ENCODE measurements around the gene CYP2D6. TPM values are rescaled to one million over a fixed set of nuclear protein-coding genes. Genes with fewer than 3 reads are reported as not detected.
"Not testable (repeated sequence)": the region's sequence is repeated elsewhere in the genome, so short reads cannot be mapped to it uniquely, and the experiment has no call there.

Gene CYP2D6
- total RNA-seq, 1 experiment from 2014 or later = 0.21 TPM

DNA sequence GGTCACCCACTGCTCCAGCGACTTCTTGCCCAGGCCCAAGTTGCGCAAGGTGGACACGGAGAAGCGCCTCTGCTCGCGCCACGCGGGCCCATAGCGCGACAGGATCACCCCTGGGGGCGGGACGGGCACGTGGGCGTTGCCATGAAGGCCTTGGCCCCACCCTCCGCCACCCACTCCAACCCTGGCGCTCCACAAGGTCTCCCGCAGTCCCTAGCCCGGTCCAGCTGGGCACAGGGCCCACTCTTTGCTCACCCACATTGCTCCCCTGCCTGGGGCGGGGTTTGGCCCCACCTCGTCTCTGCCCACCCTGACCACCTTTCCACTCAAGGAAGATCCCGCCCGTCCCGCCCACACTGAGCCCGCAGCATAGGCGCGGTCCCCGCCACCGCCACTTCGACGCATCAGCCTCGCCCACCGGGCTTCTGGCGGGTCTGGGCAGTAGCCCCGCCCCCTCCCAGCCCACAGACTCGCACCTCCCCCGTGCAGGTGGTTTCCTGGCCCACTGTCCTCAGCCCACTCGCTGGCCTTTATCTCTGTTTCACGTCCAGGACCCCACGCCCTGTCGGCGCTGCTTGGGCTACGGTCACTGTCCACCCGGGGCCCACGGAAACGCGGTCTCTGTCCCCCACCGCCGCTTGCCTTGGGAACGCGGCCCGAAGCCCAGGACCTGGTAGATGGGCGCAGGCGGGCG lies 12.3 kb upstream of the CYP2D6 start:
- DNase-seq (ENCODE audit: low read depth, low spot score) = no peak
- in situ Hi-C loops (cut with HindIII; ENCODE audit: low pct_unique_long_range_greater_than_20kb, low sequenced_read_pairs) = no loop called here

DNA sequence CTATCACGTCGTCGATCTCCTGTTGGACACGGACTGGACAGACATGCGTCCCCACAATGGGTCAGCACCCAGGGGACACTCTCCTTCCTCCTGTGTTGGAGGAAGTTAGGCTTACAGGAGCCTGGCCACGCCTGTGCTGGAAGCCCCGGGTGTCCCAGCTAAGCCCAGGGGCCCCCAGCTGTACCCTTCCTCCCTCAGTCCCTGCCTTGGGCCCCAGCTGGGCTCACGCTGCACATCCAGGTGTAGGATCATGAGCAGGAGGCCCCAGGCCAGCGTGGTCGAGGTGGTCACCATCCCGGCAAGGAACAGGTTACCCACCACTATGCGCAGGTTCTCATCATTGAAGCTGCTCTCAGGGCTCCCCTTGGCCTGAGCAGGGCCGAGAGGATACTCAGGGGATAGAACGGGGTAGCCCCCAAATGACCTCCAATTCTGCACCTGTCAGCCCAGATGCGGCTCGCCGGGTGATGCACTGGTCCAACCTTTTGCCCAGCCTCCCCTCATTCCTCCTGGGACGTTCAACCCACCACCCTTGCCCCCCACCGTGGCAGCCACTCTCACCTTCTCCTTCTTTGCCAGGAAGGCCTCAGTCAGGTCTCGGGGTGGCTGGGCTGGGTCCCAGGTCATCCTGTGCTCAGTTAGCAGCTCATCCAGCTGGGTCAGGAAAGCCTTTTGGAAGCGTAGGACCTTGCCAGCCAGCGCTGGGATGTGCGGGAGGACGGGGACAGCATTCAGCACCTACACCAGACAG lies 10.9 kb upstream of the CYP2D6 start:
- in situ Hi-C loops (cut with HindIII; ENCODE audit: low pct_unique_long_range_greater_than_20kb, low sequenced_read_pairs); DNase-seq (ENCODE audit: low read depth, low spot score): not testable (repeated sequence)

DNA sequence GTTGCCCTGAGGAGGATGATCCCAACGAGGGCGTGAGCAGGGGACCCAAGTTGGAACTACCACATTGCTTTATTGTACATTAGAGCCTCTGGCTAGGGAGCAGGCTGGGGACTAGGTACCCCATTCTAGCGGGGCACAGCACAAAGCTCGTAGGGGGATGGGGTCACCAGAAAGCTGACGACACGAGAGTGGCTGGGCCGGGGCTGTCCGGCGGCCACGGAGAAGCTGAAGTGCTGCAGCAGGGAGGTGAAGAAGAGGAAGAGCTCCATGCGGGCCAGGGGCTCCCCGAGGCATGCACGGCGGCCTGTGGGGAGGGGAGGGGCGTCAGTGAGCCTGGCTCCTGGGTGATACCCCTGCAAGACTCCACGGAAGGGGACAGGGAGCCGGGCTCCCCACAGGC lies 9.5 kb upstream of the CYP2D6 start:
- DNase-seq (ENCODE audit: low read depth, low spot score); in situ Hi-C loops (cut with HindIII; ENCODE audit: low pct_unique_long_range_greater_than_20kb, low sequenced_read_pairs): not testable (repeated sequence)

DNA sequence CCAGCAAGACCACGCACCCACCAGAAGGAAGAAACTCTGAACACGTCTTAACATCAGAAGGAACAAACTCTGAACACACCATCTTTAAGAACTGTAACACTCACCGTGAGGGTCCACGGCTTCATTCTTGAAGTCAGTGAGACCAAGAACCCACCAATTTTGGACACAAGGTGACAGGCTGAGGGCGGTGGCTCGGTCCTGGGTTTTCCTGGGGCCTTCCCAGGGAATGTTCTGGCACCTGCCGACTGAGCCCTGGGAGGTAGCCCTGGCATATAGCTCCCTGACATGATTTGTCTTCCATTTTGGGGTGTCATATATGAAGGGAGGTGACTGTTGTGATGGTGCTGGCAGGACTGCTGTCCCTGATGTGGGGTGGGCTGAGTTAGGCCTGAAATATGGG lies 8.9 kb upstream of the CYP2D6 start:
- DNase-seq (ENCODE audit: low read depth, low spot score); in situ Hi-C loops (cut with HindIII; ENCODE audit: low pct_unique_long_range_greater_than_20kb, low sequenced_read_pairs): not testable (repeated sequence)

DNA sequence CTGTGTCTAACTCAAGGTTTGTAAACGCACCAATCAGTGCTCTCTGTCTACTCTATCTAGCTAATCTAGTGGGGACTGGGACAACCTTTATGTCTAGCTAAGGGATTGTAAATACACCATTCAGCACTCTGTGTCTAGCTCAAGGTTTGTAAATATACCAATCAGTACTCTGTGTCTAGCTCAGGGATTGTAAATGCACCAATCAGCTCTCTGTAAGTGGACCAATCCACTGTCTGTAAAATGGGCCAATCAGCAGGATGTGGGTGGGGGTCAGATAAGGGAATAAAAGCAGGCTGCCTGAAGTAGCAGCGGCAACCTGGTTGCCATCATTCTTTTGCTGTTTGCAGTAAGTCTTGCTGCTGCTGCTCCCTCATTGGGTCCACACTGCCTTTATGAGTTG lies 8.4 kb upstream of the CYP2D6 start:
- in situ Hi-C loops (cut with HindIII; ENCODE audit: low pct_unique_long_range_greater_than_20kb, low sequenced_read_pairs) = no loop called here
- DNase-seq (ENCODE audit: low read depth, low spot score) = no peak

DNA sequence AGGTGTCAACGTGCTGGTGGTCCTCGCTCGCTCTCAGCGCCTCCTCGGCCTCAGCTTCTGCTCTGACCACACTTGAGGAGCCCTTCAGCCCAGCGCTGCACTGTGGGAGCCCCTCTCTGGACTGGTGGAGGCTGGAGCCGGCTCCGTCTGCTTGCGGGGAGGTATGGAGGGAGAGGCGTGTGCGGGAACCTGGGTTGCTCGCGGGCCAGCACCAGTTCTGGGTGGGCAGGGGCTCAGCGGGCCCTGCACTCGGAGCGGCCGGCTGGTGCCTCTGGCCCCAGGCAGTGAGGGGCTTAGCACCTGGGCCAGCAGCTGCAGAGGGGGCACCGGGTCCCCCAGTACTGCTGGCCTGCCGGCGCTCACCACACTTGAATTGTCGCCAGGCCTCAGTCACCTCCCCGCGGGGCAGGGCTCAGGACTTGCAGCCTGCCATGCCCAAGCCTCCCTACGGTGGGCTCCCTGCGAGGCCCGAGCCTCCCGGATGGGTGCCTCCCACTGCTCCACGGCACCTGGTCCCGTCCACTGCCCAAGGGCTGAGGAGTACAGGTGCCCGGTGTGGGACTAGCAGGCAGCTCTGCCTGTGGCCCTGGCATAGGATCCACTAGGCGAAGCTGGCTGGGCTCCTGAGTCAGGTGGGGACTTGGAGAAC lies 7.6 kb upstream of the CYP2D6 start:
- in situ Hi-C loops (cut with HindIII; ENCODE audit: low pct_unique_long_range_greater_than_20kb, low sequenced_read_pairs) = no loop called here
- DNase-seq (ENCODE audit: low read depth, low spot score) = no peak

DNA sequence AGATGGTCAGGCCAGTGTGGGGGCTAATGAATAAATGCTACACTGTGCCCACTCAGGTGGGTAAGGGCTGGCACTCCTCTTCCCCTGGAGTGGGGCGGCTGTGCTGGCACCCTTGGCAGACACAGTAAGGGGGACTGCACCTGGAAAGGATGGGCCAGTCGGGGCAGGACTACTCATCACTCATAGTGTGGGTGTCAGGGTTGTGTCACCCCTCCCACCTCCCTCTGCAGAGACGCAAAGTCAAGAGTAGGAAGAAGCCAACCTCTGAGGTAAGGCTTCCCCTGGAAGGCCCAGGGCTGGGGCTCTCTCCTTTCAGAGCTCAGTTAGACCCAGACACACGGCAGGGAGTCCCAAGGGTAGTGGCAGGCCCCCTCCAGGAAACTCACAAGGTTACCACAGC lies 5.1 kb upstream of the CYP2D6 start:
- in situ Hi-C loops (cut with HindIII; ENCODE audit: low pct_unique_long_range_greater_than_20kb, low sequenced_read_pairs); DNase-seq (ENCODE audit: low read depth, low spot score): not testable (repeated sequence)

DNA sequence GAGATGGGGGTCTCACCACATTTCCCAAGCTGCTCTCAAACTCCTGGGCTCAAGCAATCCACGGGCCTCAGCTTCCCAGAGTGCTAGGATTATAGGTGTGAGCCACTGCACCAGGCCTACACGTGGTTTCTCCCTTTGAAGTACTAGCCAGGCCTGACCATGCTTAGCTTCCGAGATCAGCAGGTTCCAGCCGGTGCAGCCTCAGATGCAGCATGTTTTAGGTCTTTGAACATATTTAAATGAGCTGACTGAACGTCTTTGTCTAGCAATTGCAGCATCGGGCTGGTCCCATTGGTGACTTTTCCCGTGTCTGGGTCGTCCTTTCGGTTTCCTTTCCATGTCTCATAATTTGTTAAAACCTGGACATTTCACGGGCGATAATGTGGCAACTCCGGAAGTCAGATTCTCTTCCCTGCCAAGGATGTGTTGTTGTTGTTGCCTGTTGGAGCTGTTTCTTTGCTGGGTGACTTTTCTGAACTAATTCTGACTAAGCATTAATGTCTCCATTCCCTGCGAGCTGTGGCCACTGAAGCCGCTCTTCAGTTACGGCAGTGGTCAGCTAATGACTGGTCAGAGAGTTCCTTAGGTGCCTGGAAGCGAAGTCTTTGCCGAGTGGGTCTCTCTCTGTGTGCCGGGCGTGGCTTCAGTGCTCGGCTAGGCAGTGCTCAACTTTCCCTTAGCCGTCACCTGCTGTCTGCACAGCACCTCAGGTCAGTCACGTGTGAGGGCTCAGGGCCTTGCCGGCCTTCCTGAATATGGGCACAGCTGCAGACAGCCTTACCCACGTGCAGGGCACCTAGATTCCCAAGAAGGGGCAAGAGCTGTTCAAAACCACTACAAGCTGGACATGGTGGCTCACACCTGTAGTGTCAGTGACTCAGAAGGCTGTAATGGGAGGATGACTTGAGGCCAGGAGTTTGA lies 3.8 kb upstream of the CYP2D6 start:
- in situ Hi-C loops (cut with HindIII; ENCODE audit: low pct_unique_long_range_greater_than_20kb, low sequenced_read_pairs) = no loop called here

DNA sequence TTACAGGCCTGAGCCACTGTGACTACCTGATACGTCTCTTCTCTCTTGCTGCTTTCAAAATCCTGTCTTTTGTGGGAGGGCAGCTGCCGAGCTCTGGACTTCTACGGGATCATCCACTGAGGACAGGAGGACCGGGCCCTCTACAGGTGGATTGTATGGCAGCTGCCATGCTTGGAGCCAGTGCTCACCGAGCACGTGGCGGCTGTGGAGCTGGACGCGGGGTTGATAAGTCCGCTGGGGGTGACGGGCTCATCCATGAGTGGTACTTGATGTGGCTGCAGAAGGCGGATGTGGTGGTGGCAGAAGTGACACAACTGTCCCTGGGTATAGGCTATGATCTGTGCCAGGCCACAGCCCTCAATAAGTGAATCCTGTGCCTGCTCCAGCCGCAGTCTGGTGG lies 1.8 kb upstream of the CYP2D6 start:
- no peak for DNase-seq (ENCODE audit: low read depth, low spot score)
- in situ Hi-C loops (cut with HindIII; ENCODE audit: low pct_unique_long_range_greater_than_20kb, low sequenced_read_pairs) = no loop called here

More for the DNA sequence above, 3.8 kb upstream of the CYP2D6 start:
- no peak for DNase-seq (ENCODE audit: low read depth, low spot score)

DNA sequence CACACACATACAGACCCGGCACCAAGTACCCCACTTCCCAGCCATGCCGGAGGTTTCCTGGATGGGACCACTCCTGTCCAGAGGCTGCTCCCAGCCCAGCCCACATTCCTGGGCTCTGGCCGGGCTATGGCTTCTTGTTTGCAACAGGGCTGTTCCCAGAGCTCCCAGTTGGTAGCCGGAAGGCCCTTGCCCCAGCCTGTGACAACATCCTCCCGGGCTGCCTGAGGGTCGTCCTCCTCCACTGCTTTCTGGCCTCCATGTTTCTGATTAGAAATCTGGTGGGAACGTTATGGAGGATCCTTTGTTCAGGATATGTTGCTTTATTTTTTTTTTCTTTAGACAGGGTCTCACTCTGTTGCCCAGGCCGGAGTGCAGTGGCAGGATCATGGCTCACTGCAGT lies 952 bp upstream of the CYP2D6 start:
- in situ Hi-C loops (cut with HindIII; ENCODE audit: low pct_unique_long_range_greater_than_20kb, low sequenced_read_pairs) = no loop called here
- no peak for DNase-seq (ENCODE audit: low read depth, low spot score)

DNA sequence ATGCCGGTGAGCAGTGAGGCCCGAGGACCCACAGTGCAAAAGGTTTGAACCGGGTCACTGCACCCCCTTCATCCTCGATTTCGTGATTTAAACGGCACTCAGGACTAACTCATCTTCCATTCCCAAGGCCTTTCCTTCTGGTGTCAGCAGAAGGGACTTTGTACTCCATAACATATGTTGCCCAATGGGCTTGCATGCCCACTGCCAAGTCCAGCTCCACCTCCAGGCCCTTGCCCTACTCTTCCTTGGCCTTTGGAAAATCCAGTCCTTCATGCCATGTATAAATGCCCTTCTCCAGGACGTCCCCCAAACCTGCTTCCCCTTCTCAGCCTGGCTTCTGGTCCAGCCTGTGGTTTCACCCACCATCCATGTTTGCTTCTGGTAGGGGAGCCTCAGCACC lies 428 bp downstream of the CYP2D6 start:
- in situ Hi-C loops (cut with HindIII; ENCODE audit: low pct_unique_long_range_greater_than_20kb, low sequenced_read_pairs); DNase-seq (ENCODE audit: low read depth, low spot score): not testable (repeated sequence)

DNA sequence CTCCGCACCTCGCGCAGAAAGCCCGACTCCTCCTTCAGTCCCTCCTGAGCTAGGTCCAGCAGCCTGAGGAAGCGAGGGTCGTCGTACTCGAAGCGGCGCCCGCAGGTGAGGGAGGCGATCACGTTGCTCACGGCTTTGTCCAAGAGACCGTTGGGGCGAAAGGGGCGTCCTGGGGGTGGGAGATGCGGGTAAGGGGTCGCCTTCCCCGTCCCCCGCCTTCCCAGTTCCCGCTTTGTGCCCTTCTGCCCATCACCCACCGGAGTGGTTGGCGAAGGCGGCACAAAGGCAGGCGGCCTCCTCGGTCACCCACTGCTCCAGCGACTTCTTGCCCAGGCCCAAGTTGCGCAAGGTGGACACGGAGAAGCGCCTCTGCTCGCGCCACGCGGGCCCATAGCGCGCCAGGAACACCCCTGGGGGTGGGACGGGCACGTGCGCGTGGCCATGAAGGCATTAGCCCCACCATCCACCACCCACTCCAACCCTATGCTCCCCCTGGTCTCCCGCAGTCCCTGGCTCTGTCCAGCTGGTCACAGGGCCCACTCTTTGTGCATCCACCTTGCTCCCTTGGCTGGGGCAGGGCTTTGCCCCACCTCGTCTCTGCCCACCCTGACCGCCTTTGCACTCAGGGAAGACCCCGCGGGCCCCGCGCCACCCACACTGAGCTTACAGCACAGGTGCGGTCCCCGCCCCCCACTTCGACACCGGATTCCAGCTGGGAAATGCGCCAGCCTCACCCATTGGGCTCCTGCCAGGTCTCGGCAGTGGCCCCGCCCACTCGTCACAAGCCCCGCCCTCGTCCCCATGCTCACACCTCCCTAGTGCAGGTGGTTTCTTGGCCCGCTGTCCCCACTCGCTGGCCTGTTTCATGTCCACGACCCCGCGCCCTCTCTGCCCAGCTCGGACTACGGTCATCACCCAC lies 1.6 kb downstream of the CYP2D6 start:
- in situ Hi-C loops (cut with HindIII; ENCODE audit: low pct_unique_long_range_greater_than_20kb, low sequenced_read_pairs); DNase-seq (ENCODE audit: low read depth, low spot score): not testable (repeated sequence)

DNA sequence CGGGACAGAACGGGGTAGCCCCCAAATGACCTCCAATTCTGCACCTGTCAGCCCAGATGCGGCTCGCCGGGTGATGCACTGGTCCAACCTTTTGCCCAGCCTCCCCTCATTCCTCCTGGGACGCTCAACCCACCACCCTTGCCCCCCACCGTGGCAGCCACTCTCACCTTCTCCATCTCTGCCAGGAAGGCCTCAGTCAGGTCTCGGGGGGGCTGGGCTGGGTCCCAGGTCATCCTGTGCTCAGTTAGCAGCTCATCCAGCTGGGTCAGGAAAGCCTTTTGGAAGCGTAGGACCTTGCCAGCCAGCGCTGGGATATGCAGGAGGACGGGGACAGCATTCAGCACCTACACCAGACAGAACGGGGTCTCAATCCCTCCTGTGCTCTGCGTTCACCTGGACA lies 2.6 kb downstream of the CYP2D6 start:
- in situ Hi-C loops (cut with HindIII; ENCODE audit: low pct_unique_long_range_greater_than_20kb, low sequenced_read_pairs) = not testable (repeated sequence)

DNA sequence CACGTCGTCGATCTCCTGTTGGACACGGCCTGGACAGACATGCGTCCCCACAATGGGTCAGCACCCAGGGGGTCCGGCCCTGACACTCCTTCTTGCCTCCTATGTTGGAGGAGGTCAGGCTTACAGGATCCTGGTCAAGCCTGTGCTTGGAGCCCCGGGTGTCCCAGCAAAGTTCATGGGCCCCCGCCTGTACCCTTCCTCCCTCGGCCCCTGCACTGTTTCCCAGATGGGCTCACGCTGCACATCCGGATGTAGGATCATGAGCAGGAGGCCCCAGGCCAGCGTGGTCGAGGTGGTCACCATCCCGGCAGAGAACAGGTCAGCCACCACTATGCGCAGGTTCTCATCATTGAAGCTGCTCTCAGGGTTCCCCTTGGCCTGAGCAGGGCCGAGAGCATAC lies 3.0 kb downstream of the CYP2D6 start:
- in situ Hi-C loops (cut with HindIII; ENCODE audit: low pct_unique_long_range_greater_than_20kb, low sequenced_read_pairs) = no loop called here
- no peak for DNase-seq (ENCODE audit: low read depth, low spot score)

More for the DNA sequence above, 2.6 kb downstream of the CYP2D6 start:
- DNase-seq (ENCODE audit: low read depth, low spot score) = not testable (repeated sequence)

DNA sequence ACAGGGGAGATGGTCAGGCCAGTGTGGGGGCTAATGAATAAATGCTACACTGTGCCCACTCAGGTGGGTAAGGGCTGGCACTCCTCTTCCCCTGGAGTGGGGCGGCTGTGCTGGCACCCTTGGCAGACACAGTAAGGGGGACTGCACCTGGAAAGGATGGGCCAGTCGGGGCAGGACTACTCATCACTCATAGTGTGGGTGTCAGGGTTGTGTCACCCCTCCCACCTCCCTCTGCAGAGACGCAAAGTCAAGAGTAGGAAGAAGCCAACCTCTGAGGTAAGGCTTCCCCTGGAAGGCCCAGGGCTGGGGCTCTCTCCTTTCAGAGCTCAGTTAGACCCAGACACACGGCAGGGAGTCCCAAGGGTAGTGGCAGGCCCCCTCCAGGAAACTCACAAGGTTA lies 7.1 kb downstream of the CYP2D6 start:
- in situ Hi-C loops (cut with HindIII; ENCODE audit: low pct_unique_long_range_greater_than_20kb, low sequenced_read_pairs); DNase-seq (ENCODE audit: low read depth, low spot score): not testable (repeated sequence)

DNA sequence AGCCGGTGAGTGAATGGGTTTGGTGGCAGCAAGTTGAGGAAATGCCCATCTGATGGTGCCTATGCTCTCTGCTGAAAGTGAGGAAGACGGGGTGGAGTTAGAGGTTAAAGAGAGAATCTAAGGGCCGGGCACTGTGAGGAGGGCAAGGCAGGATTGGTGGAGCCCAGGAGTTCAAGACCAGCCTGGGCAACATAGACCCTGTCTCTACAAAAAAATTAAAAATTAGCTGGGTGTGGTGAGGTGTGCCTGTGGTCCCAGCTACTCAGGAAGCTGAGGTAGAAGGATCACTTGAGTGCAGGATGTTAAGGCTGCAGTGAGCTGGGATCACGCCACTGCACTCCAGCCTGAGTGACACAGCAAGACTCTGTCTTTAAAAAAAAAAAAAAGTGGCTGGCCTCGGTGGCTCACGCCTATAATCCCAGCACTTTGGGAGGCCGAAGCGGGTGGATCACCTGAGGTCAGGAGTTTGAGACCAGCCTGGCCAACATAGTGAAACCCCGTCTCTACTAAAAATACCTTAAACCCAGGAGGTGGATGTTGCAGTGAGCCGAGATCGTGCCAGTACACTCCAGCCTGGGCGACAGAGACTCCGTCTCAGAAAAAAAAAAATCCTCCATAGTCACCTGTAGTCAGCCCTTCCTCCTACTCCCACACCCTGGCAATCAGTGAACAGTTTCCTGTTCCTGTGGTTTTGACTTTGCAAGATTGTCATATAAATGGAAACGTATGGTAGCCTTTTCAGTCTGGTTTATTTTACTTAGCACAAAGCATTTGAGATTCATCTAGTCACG lies 10.2 kb downstream of the CYP2D6 start:
- DNase-seq (ENCODE audit: low read depth, low spot score); in situ Hi-C loops (cut with HindIII; ENCODE audit: low pct_unique_long_range_greater_than_20kb, low sequenced_read_pairs): not testable (repeated sequence)
